ENCODE data around the gene PIGS. TPM values are rescaled to one million over a fixed set of nuclear protein-coding genes. Genes with fewer than 3 reads are reported as not detected.

The PIGS gene
- total RNA-seq, 1 experiment from 2014 or later, result 48.2 TPM

- no peak for DNase-seq (ENCODE audit: extremely low read depth, low read depth)
These were observed 19.7 kb downstream of the PIGS start for GRCh38 chr17:28551421-28552175.

GRCh38 chr17:28550858-28551257, 20.5 kb downstream of the PIGS start:
- DNase-seq (ENCODE audit: extremely low read depth, low read depth), result no peak

DNA sequence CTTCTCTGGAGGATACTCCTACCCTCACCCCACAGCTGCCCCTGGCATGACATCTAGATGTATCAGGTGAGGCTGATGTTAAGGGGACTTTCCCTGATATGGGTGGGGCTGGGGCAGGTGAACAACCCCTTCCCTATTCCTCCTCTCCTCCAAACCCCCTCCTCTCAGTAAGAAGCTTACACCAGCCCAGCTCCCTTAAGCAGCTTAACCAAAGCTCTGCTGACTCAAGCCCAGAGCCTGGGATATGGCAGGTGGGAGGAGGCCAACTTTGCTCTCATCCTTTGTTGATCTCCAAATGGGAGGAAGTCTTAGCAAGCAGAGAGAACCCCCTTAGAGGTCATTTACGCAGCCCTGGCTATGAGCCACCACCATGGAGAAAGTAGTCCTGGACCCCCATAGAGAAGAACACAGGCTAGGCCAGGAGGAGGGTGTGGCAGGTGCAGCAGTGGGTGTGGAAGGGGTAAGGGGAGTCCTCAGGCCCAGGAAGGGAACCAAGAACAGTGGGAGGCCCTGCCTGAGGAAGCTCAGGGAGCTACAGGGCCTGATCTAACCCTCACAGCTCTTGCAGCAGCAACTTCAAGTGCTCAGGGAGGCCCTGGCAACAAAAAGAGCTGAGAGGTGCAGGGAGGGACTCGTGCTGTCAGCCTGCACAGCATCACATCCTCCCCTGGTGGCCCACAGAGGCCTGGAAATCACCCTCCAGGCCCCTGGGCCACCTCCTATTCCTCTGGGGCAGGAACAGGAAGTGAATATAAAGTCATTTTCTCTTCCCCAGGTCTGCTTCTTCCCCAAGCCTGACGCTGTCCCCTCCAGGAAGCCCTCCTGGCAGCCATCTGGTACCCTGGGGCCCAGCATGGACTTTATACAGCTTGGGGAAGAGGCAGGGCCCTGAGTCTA, 21.8 kb downstream of the PIGS start:
- DNase-seq (ENCODE audit: extremely low read depth, low read depth), result no peak

GRCh38 chr17:28548417-28549130, 22.8 kb downstream of the PIGS start:
- no peak for DNase-seq (ENCODE audit: extremely low read depth, low read depth)

GRCh38 chr17:28547623-28548416, 23.5 kb downstream of the PIGS start:
- peak; percentile 85 for DNase-seq (ENCODE audit: extremely low read depth, low read depth)

DNA sequence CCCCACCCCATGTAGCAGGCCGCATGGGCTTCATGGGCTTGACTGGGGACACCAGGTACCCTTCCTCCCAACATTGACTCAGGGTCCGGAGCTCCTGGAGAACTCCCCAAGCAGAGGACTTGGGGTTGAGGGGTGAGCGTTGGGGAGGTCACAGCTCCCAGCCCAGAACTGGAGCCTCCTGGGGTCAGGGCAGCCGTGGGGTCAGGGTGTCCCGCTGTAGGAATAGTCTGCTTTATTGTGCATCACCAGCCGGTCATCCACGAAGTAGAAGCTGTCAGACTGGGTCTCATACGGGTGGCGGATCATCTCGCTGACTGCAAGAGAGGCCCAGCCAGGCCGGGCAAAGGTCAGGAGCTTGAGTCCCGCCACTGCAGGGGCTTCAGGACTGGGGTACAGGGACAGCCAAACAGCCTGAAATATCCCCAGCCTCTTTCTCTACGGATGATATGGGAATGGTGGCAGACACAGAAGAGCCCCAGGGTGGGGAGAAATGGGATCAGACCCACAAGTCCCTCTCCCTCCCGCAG, 24.2 kb downstream of the PIGS start:
- DNase-seq (ENCODE audit: extremely low read depth, low read depth), result no peak

DNA sequence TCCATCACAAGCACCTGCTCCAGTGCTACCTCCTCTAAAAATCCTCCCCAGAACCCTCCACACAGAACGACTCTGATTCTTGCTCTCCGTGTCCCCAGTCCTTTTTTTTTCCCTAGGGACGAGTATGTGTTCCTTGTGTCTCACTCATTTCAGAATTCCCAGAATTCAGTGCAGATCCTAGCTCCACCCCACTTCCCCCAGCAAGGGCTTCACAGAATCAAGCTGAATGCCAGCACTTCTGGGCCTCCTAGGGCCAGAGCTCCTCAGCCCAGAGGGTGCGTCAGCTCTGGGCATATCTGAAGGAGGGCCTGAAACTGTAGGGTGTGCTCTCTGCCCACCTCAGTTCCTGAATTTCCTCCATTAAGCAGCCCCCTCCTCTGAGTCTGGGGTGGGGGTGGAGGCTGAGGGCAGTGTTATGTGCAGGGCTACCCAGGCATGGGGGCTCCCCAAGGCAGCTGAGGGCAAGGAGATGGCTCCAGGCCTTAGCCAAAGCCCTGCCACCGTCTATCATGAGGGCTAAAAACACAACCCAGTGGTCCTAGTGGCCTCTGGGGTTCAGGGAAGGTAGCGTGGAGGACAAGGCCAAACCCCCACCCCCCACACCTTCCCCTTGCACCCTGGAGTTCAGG, 25.4 kb downstream of the PIGS start:
- DNase-seq (ENCODE audit: extremely low read depth, low read depth), result no peak

- DNase-seq (ENCODE audit: extremely low read depth, low read depth), result no peak
These were observed 26.2 kb downstream of the PIGS start for GRCh38 chr17:28545141-28545503.

DNA sequence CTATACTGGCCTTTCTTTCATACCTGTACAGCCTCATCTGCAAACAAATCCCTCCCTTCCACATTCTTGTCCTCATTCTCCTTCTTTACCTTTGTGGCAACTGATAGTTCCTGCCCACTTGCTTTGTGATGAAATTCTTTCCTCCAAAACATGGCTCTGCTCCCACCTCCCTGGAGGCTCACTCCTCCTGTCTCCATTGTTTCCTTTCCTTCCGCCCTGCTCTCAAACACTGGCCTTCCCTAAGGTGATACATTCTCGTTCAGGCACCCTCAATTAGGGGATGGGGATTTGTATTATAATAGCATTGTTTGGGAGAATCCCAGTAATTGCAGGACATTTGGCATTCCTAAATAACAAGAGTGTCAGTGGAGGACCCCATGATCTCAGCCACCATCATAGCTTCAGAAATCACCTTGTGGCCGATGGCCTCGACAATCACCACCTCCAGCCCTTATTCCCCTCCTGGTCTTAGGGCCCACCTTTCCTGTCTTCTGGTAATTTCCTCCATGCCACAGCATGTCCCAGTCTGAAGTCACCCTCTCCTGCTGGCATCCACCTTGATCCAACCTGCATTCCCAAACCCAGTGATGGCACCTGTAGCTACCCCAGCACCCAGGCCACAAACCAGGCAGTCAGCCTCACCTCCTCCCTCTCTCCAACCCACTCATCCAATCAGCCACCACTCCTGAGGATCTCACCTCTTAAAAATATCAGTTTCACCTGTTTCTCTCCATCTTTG, 26.8 kb downstream of the PIGS start:
- no peak for DNase-seq (ENCODE audit: extremely low read depth, low read depth)

DNA sequence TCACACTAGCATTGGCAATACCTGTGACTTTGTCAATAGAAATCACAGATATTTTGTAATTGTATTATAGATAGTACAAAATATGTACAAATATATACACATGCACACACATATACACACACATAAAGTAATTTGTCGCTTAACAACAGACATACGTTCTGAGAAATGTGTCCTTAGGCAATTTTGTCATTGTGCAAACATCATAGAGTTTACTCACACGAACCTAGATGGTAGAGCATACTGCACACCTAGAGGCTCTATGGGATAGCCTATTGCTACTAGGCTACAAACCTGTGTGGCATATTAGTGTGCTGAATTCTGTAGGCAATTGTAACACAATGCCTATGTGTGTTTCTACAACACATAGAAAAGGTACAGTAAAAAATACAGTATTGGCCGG, 29.9 kb downstream of the PIGS start:
- DNase-seq (ENCODE audit: extremely low read depth, low read depth), result no peak

DNA sequence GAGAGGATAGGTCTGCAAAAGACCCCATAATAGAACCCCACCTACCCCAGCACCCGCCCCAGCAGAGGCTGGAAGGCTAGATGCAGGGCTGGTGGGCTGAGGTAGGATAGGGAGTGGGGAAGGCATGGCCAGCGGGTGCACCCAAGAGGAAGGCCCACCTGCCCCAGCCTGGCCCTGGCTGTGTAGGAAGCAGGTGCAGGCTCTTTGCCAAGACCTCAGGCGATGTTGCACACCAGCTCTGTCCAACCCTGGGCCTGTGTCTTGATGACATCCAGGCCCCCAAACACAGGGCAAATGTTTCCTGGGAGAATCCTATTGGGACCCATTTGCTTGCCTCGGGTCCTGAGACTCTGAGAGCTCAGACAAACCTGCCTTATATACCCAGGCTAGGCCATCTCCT, 31.1 kb downstream of the PIGS start:
- no peak for DNase-seq (ENCODE audit: extremely low read depth, low read depth)

DNA sequence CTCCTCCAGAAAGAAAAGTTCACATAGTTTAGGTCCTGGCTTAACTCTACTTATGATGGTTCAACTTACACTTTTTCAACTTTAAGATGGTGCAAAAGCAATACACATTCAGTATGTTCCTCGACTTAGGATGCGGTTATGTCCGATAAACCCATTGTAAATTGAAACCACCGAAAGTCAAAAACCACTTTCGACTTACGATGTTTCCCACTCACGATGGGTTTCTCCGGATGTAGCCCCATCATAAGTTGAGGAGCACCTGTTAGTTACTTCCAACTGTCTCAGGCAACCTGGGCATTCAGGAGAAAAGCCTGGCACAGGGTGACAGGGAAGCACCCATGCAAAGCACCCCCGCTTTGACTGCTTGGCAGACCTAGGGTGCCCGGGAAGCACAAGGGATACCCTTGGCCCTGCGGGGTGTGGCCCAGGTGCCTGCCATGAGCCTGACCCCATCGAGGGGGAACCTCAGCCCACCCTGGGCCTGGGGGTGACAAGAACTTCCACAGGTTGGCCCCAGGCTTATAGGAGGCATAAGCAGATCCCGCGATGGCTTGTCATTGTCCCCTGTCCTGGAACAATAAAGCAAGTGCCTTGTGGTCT, 32.9 kb downstream of the PIGS start:
- no peak for DNase-seq (ENCODE audit: extremely low read depth, low read depth)

GRCh38 chr17:28537219-28537610, 34.1 kb downstream of the PIGS start:
- no peak for DNase-seq (ENCODE audit: extremely low read depth, low read depth)

- no peak for DNase-seq (ENCODE audit: extremely low read depth, low read depth)
These were observed 34.6 kb downstream of the PIGS start for GRCh38 chr17:28536532-28537218.

- no peak for DNase-seq (ENCODE audit: extremely low read depth, low read depth)
These were observed 36.5 kb downstream of the PIGS start for GRCh38 chr17:28534740-28535375.

GRCh38 chr17:28533091-28533807, 38.1 kb downstream of the PIGS start:
- no peak for DNase-seq (ENCODE audit: extremely low read depth, low read depth)
